Right hindlimb (tissue), 1 donor: ENCODE measurements around the gene BDNF.
"Not testable (repeated sequence)": the region's sequence is repeated elsewhere in the genome, so short reads cannot be mapped to it uniquely, and the experiment has no call there.

Experiments
- DNase-seq: peaks from one replicate; pipeline ENCODE4 v3.0.0-alpha.2; 2018

Gene BDNF

GRCh38 chr11:27663326-27663725 is 36.9 kb downstream of the BDNF start:
- DNase-seq: no peak

- DNase-seq: no peak
Observed at GRCh38 chr11:27660171-27660570, 40.1 kb downstream of the BDNF start.

- no peak for DNase-seq
Observed at GRCh38 chr11:27658535-27659236, 41.6 kb downstream of the BDNF start.

- no peak for DNase-seq
Observed at GRCh38 chr11:27656806-27657483, 43.3 kb downstream of the BDNF start.

GRCh38 chr11:27656320-27656719 is 43.9 kb downstream of the BDNF start:
- no peak for DNase-seq

- no peak for DNase-seq
Observed at GRCh38 chr11:27653990-27654758, 46.1 kb downstream of the BDNF start.

GRCh38 chr11:27651711-27652110 is 48.5 kb downstream of the BDNF start:
- no peak for DNase-seq

- DNase-seq: no peak
Observed at GRCh38 chr11:27650988-27651387, 49.3 kb downstream of the BDNF start.

- no peak for DNase-seq
Observed at GRCh38 chr11:27649800-27650199, 50.5 kb downstream of the BDNF start.

- no peak for DNase-seq
Observed at GRCh38 chr11:27648840-27649239, 51.4 kb downstream of the BDNF start.

GRCh38 chr11:27646051-27646818 is 54.0 kb downstream of the BDNF start:
- no peak for DNase-seq

GRCh38 chr11:27642954-27643353 is 57.3 kb downstream of the BDNF start:
- DNase-seq: no peak

GRCh38 chr11:27640954-27641353 is 59.3 kb downstream of the BDNF start:
- no peak for DNase-seq

- DNase-seq: no peak
Observed at GRCh38 chr11:27635567-27636037, 64.7 kb downstream of the BDNF start.

GRCh38 chr11:27634776-27635175 is 65.5 kb downstream of the BDNF start:
- not testable (repeated sequence) for DNase-seq

GRCh38 chr11:27634282-27634681 is 66.0 kb downstream of the BDNF start:
- DNase-seq: not testable (repeated sequence)

- DNase-seq: not testable (repeated sequence)
Observed at GRCh38 chr11:27629023-27629422, 71.2 kb downstream of the BDNF start.

- no peak for DNase-seq
Observed at GRCh38 chr11:27627979-27628378, 72.3 kb downstream of the BDNF start.

GRCh38 chr11:27626938-27627586 is 73.2 kb downstream of the BDNF start:
- no peak for DNase-seq

- DNase-seq: no peak
Observed at GRCh38 chr11:27626269-27626937, 73.9 kb downstream of the BDNF start.

GRCh38 chr11:27625347-27625912 is 74.8 kb downstream of the BDNF start:
- DNase-seq: no peak
